HEK293 (cell line): ENCODE data around the gene GGTLC2.

Experiments
- SP2 ChIP-seq: fragments of 450-650 bp; formaldehyde crosslinking; IDR thresholded peaks from 2 replicates; pipeline ENCODE4 v1.5.1; 2016; ENCODE audit warnings: missing biosample characterization, missing genetic modification characterization
- ZBTB1 ChIP-seq: fragments of 450-650 bp; formaldehyde crosslinking; IDR thresholded peaks from 2 replicates; pipeline ENCODE4 v1.5.1; 2016; ENCODE audit warnings: missing biosample characterization, missing genetic modification characterization
- ZBTB21 ChIP-seq: fragments of 450-650 bp; formaldehyde crosslinking; IDR thresholded peaks from 2 replicates; pipeline ENCODE4 v1.5.1; 2017; ENCODE audit warnings: missing biosample characterization, missing genetic modification characterization
- ZBTB8A ChIP-seq: fragments of 450-650 bp; formaldehyde crosslinking; IDR thresholded peaks from 2 replicates; pipeline ENCODE4 v1.5.1; 2016; ENCODE audit warnings: missing biosample characterization, missing genetic modification characterization
- ZNF549 ChIP-seq: fragments of 450-650 bp; IDR thresholded peaks from 2 replicates; pipeline ENCODE4 v1.5.1; 2018; ENCODE audit warnings: missing biosample characterization, missing genetic modification characterization, mild to moderate bottlenecking, inconsistent platforms, moderate library complexity
- TF ChIP-seq, protein P1 (sequence below): fragments of 450-650 bp; formaldehyde crosslinking; IDR thresholded peaks from 2 replicates; pipeline ENCODE4 v1.5.1; 2016; ENCODE audit warnings: missing biosample characterization, missing genetic modification characterization
- TF ChIP-seq, protein P2 (sequence below): fragments of 450-650 bp; formaldehyde crosslinking; IDR thresholded peaks from 2 replicates; pipeline ENCODE4 v1.5.1; 2016; ENCODE audit warnings: missing biosample characterization, missing genetic modification characterization
- TF ChIP-seq, protein P3 (sequence below): fragments of 450-650 bp; formaldehyde crosslinking; IDR thresholded peaks from 2 replicates; pipeline ENCODE4 v1.5.1; 2016; ENCODE audit warnings: missing biosample characterization, missing genetic modification characterization
- TF ChIP-seq, protein P4 (sequence below): fragments of 450-650 bp; IDR thresholded peaks from 2 replicates; pipeline ENCODE4 v1.5.1; 2018; ENCODE audit warnings: missing biosample characterization, missing genetic modification characterization

DNA sequence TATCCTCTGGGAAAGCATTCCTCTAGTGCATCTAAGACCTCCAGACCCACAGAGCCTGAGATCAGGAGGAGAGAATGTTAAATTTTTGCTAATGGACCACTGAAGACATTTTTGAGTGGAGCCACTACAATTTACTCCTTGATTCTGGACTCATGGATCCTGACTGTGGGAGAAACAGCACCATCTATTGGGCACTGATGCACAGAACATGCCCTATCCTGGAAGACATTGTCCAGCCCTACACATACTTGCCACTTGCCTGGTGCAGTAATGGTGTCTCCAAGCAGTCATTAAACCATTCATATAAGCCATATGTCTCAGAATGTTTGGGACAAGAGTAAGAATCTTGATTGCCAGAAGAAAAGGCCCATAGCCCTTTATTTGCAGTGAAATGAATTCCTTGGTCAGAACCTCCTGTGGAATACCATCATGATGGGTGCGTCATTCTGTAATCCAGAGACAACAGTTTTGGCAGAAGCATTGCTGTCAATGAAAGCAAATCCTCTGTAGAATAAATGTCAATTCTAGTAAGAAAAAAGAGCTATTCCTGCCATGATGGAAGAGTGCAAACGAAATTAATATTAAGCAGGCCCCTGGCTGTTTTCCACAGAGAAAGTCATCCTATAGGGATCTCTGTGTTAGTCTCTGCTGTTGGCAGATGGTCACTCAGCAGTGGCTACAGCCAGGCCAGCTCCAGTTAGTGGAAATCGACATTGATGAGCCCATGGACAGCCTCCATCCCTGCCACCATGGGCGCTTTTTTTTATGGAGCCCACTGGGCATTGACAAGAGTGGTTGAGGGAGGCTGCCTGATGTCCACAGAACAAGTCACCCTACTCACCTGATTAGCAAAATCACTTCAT lies 43.5 kb downstream of the GGTLC2 start:
- no peak for TF ChIP-seq ZBTB21
- no peak for TF ChIP-seq ZBTB1 (tag by site-specific recombination)
- TF ChIP-seq, protein P1, sequence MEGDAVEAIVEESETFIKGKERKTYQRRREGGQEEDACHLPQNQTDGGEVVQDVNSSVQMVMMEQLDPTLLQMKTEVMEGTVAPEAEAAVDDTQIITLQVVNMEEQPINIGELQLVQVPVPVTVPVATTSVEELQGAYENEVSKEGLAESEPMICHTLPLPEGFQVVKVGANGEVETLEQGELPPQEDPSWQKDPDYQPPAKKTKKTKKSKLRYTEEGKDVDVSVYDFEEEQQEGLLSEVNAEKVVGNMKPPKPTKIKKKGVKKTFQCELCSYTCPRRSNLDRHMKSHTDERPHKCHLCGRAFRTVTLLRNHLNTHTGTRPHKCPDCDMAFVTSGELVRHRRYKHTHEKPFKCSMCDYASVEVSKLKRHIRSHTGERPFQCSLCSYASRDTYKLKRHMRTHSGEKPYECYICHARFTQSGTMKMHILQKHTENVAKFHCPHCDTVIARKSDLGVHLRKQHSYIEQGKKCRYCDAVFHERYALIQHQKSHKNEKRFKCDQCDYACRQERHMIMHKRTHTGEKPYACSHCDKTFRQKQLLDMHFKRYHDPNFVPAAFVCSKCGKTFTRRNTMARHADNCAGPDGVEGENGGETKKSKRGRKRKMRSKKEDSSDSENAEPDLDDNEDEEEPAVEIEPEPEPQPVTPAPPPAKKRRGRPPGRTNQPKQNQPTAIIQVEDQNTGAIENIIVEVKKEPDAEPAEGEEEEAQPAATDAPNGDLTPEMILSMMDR (tag by site-specific recombination): peak; percentile 46; the same call in 1 of the 2 replicates
- TF ChIP-seq, protein P2, sequence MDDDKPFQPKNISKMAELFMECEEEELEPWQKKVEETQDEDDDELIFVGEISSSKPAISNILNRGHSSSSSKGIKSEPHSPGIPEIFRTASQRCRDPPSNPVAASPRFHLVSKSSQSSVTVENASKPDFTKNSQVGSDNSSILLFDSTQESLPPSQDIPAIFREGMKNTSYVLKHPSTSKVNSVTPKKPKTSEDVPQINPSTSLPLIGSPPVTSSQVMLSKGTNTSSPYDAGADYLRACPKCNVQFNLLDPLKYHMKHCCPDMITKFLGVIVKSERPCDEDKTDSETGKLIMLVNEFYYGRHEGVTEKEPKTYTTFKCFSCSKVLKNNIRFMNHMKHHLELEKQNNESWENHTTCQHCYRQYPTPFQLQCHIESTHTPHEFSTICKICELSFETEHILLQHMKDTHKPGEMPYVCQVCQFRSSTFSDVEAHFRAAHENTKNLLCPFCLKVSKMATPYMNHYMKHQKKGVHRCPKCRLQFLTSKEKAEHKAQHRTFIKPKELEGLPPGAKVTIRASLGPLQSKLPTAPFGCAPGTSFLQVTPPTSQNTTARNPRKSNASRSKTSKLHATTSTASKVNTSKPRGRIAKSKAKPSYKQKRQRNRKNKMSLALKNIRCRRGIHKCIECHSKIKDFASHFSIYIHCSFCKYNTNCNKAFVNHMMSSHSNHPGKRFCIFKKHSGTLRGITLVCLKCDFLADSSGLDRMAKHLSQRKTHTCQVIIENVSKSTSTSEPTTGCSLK (tag by site-specific recombination): no peak
- no peak for TF ChIP-seq SP2
- no peak for TF ChIP-seq ZBTB8A (tag by site-specific recombination)
- TF ChIP-seq, protein P3, sequence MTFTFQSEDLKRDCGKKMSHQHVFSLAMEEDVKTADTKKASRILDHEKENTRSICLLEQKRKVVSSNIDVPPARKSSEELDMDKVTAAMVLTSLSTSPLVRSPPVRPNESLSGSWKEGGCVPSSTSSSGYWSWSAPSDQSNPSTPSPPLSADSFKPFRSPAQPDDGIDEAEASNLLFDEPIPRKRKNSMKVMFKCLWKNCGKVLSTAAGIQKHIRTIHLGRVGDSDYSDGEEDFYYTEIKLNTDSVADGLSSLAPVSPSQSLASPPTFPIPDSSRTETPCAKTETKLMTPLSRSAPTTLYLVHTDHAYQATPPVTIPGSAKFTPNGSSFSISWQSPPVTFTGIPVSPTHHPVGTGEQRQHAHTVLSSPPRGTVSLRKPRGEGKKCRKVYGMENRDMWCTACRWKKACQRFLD: no peak
- no peak for TF ChIP-seq ZNF549 (tag by site-specific recombination)
- TF ChIP-seq, protein P4, sequence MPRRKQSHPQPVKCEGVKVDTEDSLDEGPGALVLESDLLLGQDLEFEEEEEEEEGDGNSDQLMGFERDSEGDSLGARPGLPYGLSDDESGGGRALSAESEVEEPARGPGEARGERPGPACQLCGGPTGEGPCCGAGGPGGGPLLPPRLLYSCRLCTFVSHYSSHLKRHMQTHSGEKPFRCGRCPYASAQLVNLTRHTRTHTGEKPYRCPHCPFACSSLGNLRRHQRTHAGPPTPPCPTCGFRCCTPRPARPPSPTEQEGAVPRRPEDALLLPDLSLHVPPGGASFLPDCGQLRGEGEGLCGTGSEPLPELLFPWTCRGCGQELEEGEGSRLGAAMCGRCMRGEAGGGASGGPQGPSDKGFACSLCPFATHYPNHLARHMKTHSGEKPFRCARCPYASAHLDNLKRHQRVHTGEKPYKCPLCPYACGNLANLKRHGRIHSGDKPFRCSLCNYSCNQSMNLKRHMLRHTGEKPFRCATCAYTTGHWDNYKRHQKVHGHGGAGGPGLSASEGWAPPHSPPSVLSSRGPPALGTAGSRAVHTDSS (tag by site-specific recombination): no peak
